ENCODE measurements around the gene KRT36. TPM values are rescaled to one million over a fixed set of nuclear protein-coding genes. Genes with fewer than 3 reads are reported as not detected.

The KRT36 gene
- polyA plus RNA-seq, 1 donor = 0.03 TPM

- no CpG with 5 or more reads among the region's 9 CpGs for WGBS (ENCODE audit: insufficient coverage, low lambda C conversion rate)
- DNase-seq = no peak
- Histone ChIP-seq H3K4me3 (ENCODE audit: low read length) (no peak overlapping the region), H3K4me1 (ENCODE audit: control insufficient read depth, insufficient read depth, low read length) (peaks cover 42% of the 10 kb centered on the region), H3K9me3 (ENCODE audit: control insufficient read depth, low read depth, low read length) (no peaks in the 10 kb centered on the region), H3K27ac (ENCODE audit: low read length) (no peak overlapping the region), H3K36me3 (ENCODE audit: control insufficient read depth, insufficient read depth, low read length) (no peaks in the 10 kb centered on the region), H3K27me3 (ENCODE audit: control insufficient read depth, insufficient read depth, low read length) (peaks cover 65% of the 10 kb centered on the region)
Measured at GRCh38 chr17:41532947-41533570, 43.3 kb upstream of the KRT36 start.

GRCh38 chr17:41531993-41532392, 42.3 kb upstream of the KRT36 start:
- H3K27ac ChIP-seq (ENCODE audit: low read length) = no peak overlapping the region
- H3K36me3 ChIP-seq (ENCODE audit: control insufficient read depth, insufficient read depth, low read length) = no peaks in the 10 kb centered on the region
- H3K4me1 ChIP-seq (ENCODE audit: control insufficient read depth, insufficient read depth, low read length) = peaks cover 47% of the 10 kb centered on the region
- no peak for DNase-seq
- H3K27me3 ChIP-seq (ENCODE audit: control insufficient read depth, insufficient read depth, low read length) = peaks cover 66% of the 10 kb centered on the region
- WGBS (ENCODE audit: insufficient coverage, low lambda C conversion rate) = no CpG with 5 or more reads among the region's 1 CpG
- H3K4me3 ChIP-seq (ENCODE audit: low read length) = no peak overlapping the region
- H3K9me3 ChIP-seq (ENCODE audit: control insufficient read depth, low read depth, low read length) = no peaks in the 10 kb centered on the region

- Histone ChIP-seq H3K4me1 (ENCODE audit: control insufficient read depth, insufficient read depth, low read length) (peaks cover 34% of the 10 kb centered on the region), H3K9me3 (ENCODE audit: control insufficient read depth, low read depth, low read length) (no peaks in the 10 kb centered on the region), H3K4me3 (ENCODE audit: low read length) (no peak overlapping the region), H3K36me3 (ENCODE audit: control insufficient read depth, insufficient read depth, low read length) (no peaks in the 10 kb centered on the region), H3K27me3 (ENCODE audit: control insufficient read depth, insufficient read depth, low read length) (peaks cover 61% of the 10 kb centered on the region), H3K27ac (ENCODE audit: low read length) (peak overlapping the region; percentile 51)
- DNase-seq = peak; percentile 72 to 75
- no CpG with 5 or more reads among the region's 8 CpGs for WGBS (ENCODE audit: insufficient coverage, low lambda C conversion rate)
Measured at GRCh38 chr17:41530062-41531048, 40.6 kb upstream of the KRT36 start.

- WGBS (ENCODE audit: insufficient coverage, low lambda C conversion rate) = no CpG with 5 or more reads among the region's 5 CpGs
- Histone ChIP-seq H3K4me3 (ENCODE audit: low read length) (no peak overlapping the region), H3K27ac (ENCODE audit: low read length) (peak overlapping the region; percentile 51), H3K4me1 (ENCODE audit: control insufficient read depth, insufficient read depth, low read length) (peaks cover 34% of the 10 kb centered on the region), H3K9me3 (ENCODE audit: control insufficient read depth, low read depth, low read length) (no peaks in the 10 kb centered on the region), H3K36me3 (ENCODE audit: control insufficient read depth, insufficient read depth, low read length) (no peaks in the 10 kb centered on the region), H3K27me3 (ENCODE audit: control insufficient read depth, insufficient read depth, low read length) (peaks cover 59% of the 10 kb centered on the region)
- peak in 1 of 2 donors; percentile 37 for DNase-seq
Measured at GRCh38 chr17:41529491-41529915, 39.8 kb upstream of the KRT36 start.

GRCh38 chr17:41528959-41529353, 39.2 kb upstream of the KRT36 start:
- peaks cover 35% of the 10 kb centered on the region for H3K4me1 ChIP-seq (ENCODE audit: control insufficient read depth, insufficient read depth, low read length)
- peak overlapping the region; percentile 51 for H3K27ac ChIP-seq (ENCODE audit: low read length)
- peak in 1 of 2 donors; percentile 50 for DNase-seq
- peaks cover 59% of the 10 kb centered on the region for H3K27me3 ChIP-seq (ENCODE audit: control insufficient read depth, insufficient read depth, low read length)
- H3K4me3 ChIP-seq (ENCODE audit: low read length) = no peak overlapping the region
- H3K9me3 ChIP-seq (ENCODE audit: control insufficient read depth, low read depth, low read length) = no peaks in the 10 kb centered on the region
- no CpG with 5 or more reads among the region's 10 CpGs for WGBS (ENCODE audit: insufficient coverage, low lambda C conversion rate)
- no peaks in the 10 kb centered on the region for H3K36me3 ChIP-seq (ENCODE audit: control insufficient read depth, insufficient read depth, low read length)

- Histone ChIP-seq H3K4me3 (ENCODE audit: low read length) (peak overlapping the region; percentile 59), H3K9me3 (ENCODE audit: control insufficient read depth, low read depth, low read length) (no peaks in the 10 kb centered on the region), H3K27me3 (ENCODE audit: control insufficient read depth, insufficient read depth, low read length) (peaks cover 48% of the 10 kb centered on the region), H3K27ac (ENCODE audit: low read length) (peak overlapping the region; percentile 61), H3K36me3 (ENCODE audit: control insufficient read depth, insufficient read depth, low read length) (no peaks in the 10 kb centered on the region), H3K4me1 (ENCODE audit: control insufficient read depth, insufficient read depth, low read length) (peaks cover 49% of the 10 kb centered on the region)
- peak in 1 of 2 donors; percentile 54 for DNase-seq
- WGBS (ENCODE audit: insufficient coverage, low lambda C conversion rate) = no CpG with 5 or more reads among the region's 62 CpGs
Measured at GRCh38 chr17:41527063-41528023, 37.6 kb upstream of the KRT36 start.

- no peaks in the 10 kb centered on the region for H3K36me3 ChIP-seq (ENCODE audit: control insufficient read depth, insufficient read depth, low read length)
- peaks cover 58% of the 10 kb centered on the region for H3K4me1 ChIP-seq (ENCODE audit: control insufficient read depth, insufficient read depth, low read length)
- no peaks in the 10 kb centered on the region for H3K9me3 ChIP-seq (ENCODE audit: control insufficient read depth, low read depth, low read length)
- no peak overlapping the region for H3K4me3 ChIP-seq (ENCODE audit: low read length)
- no CpG with 5 or more reads among the region's 11 CpGs for WGBS (ENCODE audit: insufficient coverage, low lambda C conversion rate)
- no peak overlapping the region for H3K27ac ChIP-seq (ENCODE audit: low read length)
- H3K27me3 ChIP-seq (ENCODE audit: control insufficient read depth, insufficient read depth, low read length) = peaks cover 33% of the 10 kb centered on the region
- no peak for DNase-seq
Measured at GRCh38 chr17:41524261-41524660, 34.6 kb upstream of the KRT36 start.

GRCh38 chr17:41523787-41524186, 34.1 kb upstream of the KRT36 start:
- WGBS (ENCODE audit: insufficient coverage, low lambda C conversion rate) = no CpG with 5 or more reads among the region's 19 CpGs
- Histone ChIP-seq H3K4me1 (ENCODE audit: control insufficient read depth, insufficient read depth, low read length) (peaks cover 58% of the 10 kb centered on the region), H3K9me3 (ENCODE audit: control insufficient read depth, low read depth, low read length) (no peaks in the 10 kb centered on the region), H3K36me3 (ENCODE audit: control insufficient read depth, insufficient read depth, low read length) (no peaks in the 10 kb centered on the region), H3K27ac (ENCODE audit: low read length) (no peak overlapping the region), H3K27me3 (ENCODE audit: control insufficient read depth, insufficient read depth, low read length) (peaks cover 28% of the 10 kb centered on the region), H3K4me3 (ENCODE audit: low read length) (no peak overlapping the region)
- DNase-seq = no peak

- Histone ChIP-seq H3K27me3 (ENCODE audit: control insufficient read depth, insufficient read depth, low read length) (peaks cover 23% of the 10 kb centered on the region), H3K4me1 (ENCODE audit: control insufficient read depth, insufficient read depth, low read length) (peaks cover 56% of the 10 kb centered on the region), H3K4me3 (ENCODE audit: low read length) (no peak overlapping the region), H3K27ac (ENCODE audit: low read length) (no peak overlapping the region), H3K9me3 (ENCODE audit: control insufficient read depth, low read depth, low read length) (no peaks in the 10 kb centered on the region), H3K36me3 (ENCODE audit: control insufficient read depth, insufficient read depth, low read length) (no peaks in the 10 kb centered on the region)
- 50% methylated on average over 1 of the region's 4 CpGs for WGBS (ENCODE audit: insufficient coverage, low lambda C conversion rate)
- DNase-seq = no peak
Measured at GRCh38 chr17:41523225-41523593, 33.5 kb upstream of the KRT36 start.
